HepG2 (cell line): ENCODE results near the gene ENKUR. TPM values are rescaled to one million over a fixed set of nuclear protein-coding genes. Genes with fewer than 3 reads are reported as not detected.

Experiments
- AKAP8 ChIP-seq: sonication (generic); formaldehyde crosslinking; IDR thresholded peaks from 2 replicates; pipeline ENCODE4 v1.5.1; 2020; ENCODE audit warnings: mild to moderate bottlenecking, missing genetic modification reagents
- ISL2 ChIP-seq: sonication (generic); formaldehyde crosslinking; IDR thresholded peaks from 2 replicates; pipeline ENCODE4 v1.5.0; 2020; ENCODE audit warnings: missing genetic modification reagents
- JUNB ChIP-seq: sonication (generic); formaldehyde crosslinking; IDR thresholded peaks from 2 replicates; pipeline ENCODE4 v1.8.0; 2022; ENCODE audit warnings: missing genetic modification reagents, mild to moderate bottlenecking, borderline replicate concordance
- KLF12 ChIP-seq: sonication (generic); formaldehyde crosslinking; IDR thresholded peaks from 2 replicates; pipeline ENCODE4 v1.4.0; 2020; ENCODE audit warnings: missing genetic modification reagents, borderline replicate concordance
- SP2 ChIP-seq: sonication (generic); formaldehyde crosslinking; IDR thresholded peaks from 2 replicates; pipeline ENCODE4 v1.5.1; 2020; ENCODE audit warnings: mild to moderate bottlenecking, missing genetic modification reagents
- TEAD3 ChIP-seq: optimal IDR thresholded peaks from 2 replicates; pipeline ENCODE3; 2016; ENCODE audit warnings: borderline replicate concordance
- polyA plus RNA-seq, 8 experiments: library from polyadenylated mRNA; depleted of rRNA in 3 of 8; stranded (reverse) in 7 of 8; unstranded in 1 of 8; fragments of >200 nt; fragmentation: Illumina TruSeq in 4 of 8; extraction: Trizol in 4 of 8; gene quantifications; 2 replicates each; pipeline versions ENCODE4 v1.2.1 to v1.2.3, GENCODE V29; 2011 to 2016; ENCODE audit warnings: low read depth in 4 of 8, missing spikeins in 1 of 8, mixed read lengths in 1 of 8; ENCODE audit not compliant: insufficient read depth in 1 of 8
- total RNA-seq, 5 experiments: library from RNA; depleted of rRNA; stranded (reverse); fragments of >200 nt; fragmentation: Illumina TruSeq; extraction: Trizol; gene quantifications; 2 replicates each; pipeline ENCODE4 v1.2.3, GENCODE V29; 2016; ENCODE audit warnings: low read depth in 1 of 5
- TF ChIP-seq, protein P1 (sequence below): sonication (generic); formaldehyde crosslinking; IDR thresholded peaks from 2 replicates; pipeline ENCODE4 v1.5.0; 2020; ENCODE audit warnings: missing genetic modification reagents
- TF ChIP-seq, protein P2 (sequence below): sonication (generic); formaldehyde crosslinking; IDR thresholded peaks from 2 replicates; pipeline ENCODE4 v1.4.0; 2020; ENCODE audit warnings: mild to moderate bottlenecking, low read depth, missing genetic modification reagents
- TF ChIP-seq, protein P3 (sequence below): sonication (generic); formaldehyde crosslinking; IDR thresholded peaks from 2 replicates; pipeline ENCODE4 v1.4.0; 2020; ENCODE audit warnings: missing genetic modification reagents

ENKUR gene
- total and polyA plus RNA-seq, 2 of the 13 experiments (the other 11 are each of a cell fraction or from before 2014, with no cell fraction given) = 0.15 TPM

DNA sequence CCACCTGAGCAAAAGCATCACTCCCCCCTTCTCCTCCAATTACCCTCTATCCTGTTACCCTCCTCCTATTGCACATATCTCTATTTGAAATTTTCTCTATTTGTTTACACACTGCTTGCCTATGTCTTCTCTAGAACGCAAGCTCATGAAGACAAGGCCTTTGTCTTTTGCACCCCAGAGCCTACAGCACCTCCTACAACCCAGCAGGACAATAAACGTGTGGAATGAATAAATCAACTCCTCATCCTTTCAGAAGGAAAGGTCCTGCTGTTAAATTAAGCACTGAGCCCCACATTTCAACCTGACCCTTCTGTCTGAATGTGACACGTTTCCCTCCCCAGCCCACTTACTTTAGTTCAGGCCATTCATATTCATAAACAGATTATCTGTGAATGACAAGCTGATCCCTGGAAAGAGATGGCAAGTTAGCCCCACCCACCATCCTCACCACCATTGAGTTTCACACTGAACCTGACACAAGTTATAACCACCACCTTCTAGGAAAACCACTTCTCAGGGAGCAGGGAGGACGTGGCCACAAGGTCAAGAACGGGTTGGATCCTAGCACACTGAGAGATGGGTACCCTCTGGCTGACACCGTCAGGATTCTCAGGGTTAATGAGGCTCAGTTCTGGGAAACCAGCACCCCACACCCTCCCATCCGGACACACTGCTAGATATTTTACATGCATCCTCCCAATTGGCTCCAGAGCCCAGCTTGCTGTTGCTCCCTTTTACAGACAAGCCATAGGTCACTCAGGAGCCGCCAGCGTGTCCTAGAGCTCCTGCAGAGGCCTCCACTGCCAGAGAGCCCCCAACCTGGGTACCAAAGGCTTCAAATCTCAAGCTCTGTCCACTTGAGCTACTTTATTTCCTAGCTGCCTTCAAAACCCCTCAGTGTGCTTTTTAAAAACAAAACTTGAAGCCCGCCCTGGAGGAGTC is 64.5 kb downstream of the ENKUR start (continued):
- TF ChIP-seq, protein P1, sequence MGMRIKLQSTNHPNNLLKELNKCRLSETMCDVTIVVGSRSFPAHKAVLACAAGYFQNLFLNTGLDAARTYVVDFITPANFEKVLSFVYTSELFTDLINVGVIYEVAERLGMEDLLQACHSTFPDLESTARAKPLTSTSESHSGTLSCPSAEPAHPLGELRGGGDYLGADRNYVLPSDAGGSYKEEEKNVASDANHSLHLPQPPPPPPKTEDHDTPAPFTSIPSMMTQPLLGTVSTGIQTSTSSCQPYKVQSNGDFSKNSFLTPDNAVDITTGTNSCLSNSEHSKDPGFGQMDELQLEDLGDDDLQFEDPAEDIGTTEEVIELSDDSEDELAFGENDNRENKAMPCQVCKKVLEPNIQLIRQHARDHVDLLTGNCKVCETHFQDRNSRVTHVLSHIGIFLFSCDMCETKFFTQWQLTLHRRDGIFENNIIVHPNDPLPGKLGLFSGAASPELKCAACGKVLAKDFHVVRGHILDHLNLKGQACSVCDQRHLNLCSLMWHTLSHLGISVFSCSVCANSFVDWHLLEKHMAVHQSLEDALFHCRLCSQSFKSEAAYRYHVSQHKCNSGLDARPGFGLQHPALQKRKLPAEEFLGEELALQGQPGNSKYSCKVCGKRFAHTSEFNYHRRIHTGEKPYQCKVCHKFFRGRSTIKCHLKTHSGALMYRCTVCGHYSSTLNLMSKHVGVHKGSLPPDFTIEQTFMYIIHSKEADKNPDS (CRISPR knock-in tag) = no peak
- no peak for TF ChIP-seq AKAP8 (CRISPR knock-in tag)
- no peak for TF ChIP-seq TEAD3 (CRISPR knock-in tag)
- TF ChIP-seq JUNB (CRISPR knock-in tag) = no peak
- TF ChIP-seq SP2 (CRISPR knock-in tag) = no peak
- TF ChIP-seq ISL2 (CRISPR knock-in tag) = no peak
- TF ChIP-seq, protein P2, sequence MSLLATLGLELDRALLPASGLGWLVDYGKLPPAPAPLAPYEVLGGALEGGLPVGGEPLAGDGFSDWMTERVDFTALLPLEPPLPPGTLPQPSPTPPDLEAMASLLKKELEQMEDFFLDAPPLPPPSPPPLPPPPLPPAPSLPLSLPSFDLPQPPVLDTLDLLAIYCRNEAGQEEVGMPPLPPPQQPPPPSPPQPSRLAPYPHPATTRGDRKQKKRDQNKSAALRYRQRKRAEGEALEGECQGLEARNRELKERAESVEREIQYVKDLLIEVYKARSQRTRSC (CRISPR knock-in tag) = no peak
- TF ChIP-seq, protein P3, sequence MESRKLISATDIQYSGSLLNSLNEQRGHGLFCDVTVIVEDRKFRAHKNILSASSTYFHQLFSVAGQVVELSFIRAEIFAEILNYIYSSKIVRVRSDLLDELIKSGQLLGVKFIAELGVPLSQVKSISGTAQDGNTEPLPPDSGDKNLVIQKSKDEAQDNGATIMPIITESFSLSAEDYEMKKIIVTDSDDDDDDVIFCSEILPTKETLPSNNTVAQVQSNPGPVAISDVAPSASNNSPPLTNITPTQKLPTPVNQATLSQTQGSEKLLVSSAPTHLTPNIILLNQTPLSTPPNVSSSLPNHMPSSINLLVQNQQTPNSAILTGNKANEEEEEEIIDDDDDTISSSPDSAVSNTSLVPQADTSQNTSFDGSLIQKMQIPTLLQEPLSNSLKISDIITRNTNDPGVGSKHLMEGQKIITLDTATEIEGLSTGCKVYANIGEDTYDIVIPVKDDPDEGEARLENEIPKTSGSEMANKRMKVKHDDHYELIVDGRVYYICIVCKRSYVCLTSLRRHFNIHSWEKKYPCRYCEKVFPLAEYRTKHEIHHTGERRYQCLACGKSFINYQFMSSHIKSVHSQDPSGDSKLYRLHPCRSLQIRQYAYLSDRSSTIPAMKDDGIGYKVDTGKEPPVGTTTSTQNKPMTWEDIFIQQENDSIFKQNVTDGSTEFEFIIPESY (CRISPR knock-in tag) = no peak
- no peak for TF ChIP-seq KLF12
